Measurements from ENCODE around the gene ZBTB7A. TPM values are rescaled to one million over a fixed set of nuclear protein-coding genes. Genes with fewer than 3 reads are reported as not detected.

ZBTB7A gene
- total RNA-seq, 1 experiment from 2014 or later: 49.5 TPM

GRCh38 chr19:4035582-4035981 is 31.1 kb downstream of the ZBTB7A start:
- ChIA-PET RAD21 (ENCODE audit: low non-redundant PET in 1 of 2, low total read pairs in 2 of 2, uncharacterized antibody in 2 of 2, unreplicated experiment in 2 of 2) (no interaction called here), POLR2A (no interaction called here), CTCF (no interaction called here)
- ATAC-seq (no peak; the same call in 1 of the 2 replicates), DNase-seq (ENCODE audit: low read depth, low spot score) (no peak)
- no peaks in the 10 kb centered on the region for H3K4me1 ChIP-seq (ENCODE audit: control insufficient read depth in 1 of 2, insufficient read depth in 2 of 2, low read length in 2 of 2)
- peaks cover 0 to 6% of the 10 kb centered on the region in 2 experiments; a peak in 1 of 4 replicates for H3K9me3 ChIP-seq (ENCODE audit: control insufficient read depth in 1 of 2, insufficient read depth in 1 of 2, low read depth in 1 of 2, low read length in 2 of 2)
- no peaks in the 10 kb centered on the region for H3K79me2 ChIP-seq (ENCODE audit: insufficient read depth, low read length)
- no peaks in the 10 kb centered on the region for H3K9me2 ChIP-seq (ENCODE audit: insufficient read depth)
- no peak overlapping the region for H2AFZ ChIP-seq (ENCODE audit: low read depth, low read length, poor library complexity, severe bottlenecking)
- intact Hi-C loops (cut with micrococcal nuclease): no loop called here
- no peak overlapping the region for H3K9ac ChIP-seq (ENCODE audit: low read length)
- H4K20me1 ChIP-seq (ENCODE audit: insufficient read depth): no peaks in the 10 kb centered on the region
- no peak overlapping the region for H3K4me3 ChIP-seq (replicated peaks in 1 of 2; ENCODE audit: low read depth in 1 of 2, low read length in 2 of 2)
- H3K27me3 ChIP-seq (ENCODE audit: insufficient read depth, low read length): no peaks in the 10 kb centered on the region
- no TSS peak for BruUV-seq (replicated peaks)
- no peak overlapping the region for H3K27ac ChIP-seq (ENCODE audit: low read depth, low read length)
- TF ChIP-seq TCF7L2 (IDR thresholded peaks at IDR 0.05; ENCODE audit: borderline replicate concordance, extremely low read depth, insufficient read depth, insufficient read length) (no peak), SIN3A (IDR thresholded peaks at IDR 0.05; ENCODE audit: low read depth) (no peak), POLR2AphosphoS5 (IDR thresholded peaks at IDR 0.05; ENCODE audit: low read depth, low read length) (no peak), ATF3 (IDR thresholded peaks at IDR 0.05) (no peak), ZFX (IDR thresholded peaks at IDR 0.05) (no peak), POLR2A (IDR thresholded peaks at IDR 0.05; ENCODE audit: borderline replicate concordance, extremely low read depth, insufficient read depth, insufficient read length) (no peak), SP1 (IDR thresholded peaks at IDR 0.05; ENCODE audit: low read depth) (no peak), EZH2phosphoT487 (IDR thresholded peaks at IDR 0.05; ENCODE audit: borderline replicate concordance) (no peak), EGR1 (IDR thresholded peaks at IDR 0.05; ENCODE audit: low read depth) (no peak), ZBTB33 (IDR thresholded peaks at IDR 0.05; ENCODE audit: extremely low read depth, insufficient replicate concordance, low read length) (no peak), FOSL1 (IDR thresholded peaks at IDR 0.05; ENCODE audit: low read depth) (no peak), YY1 (IDR thresholded peaks at IDR 0.05; ENCODE audit: extremely low read depth, insufficient replicate concordance, low read depth, low read length) (no peak), REST (IDR thresholded peaks at IDR 0.05; ENCODE audit: low read depth) (no peak), CEBPB (IDR thresholded peaks at IDR 0.05; ENCODE audit: low read depth) (no peak), CTCF (IDR thresholded peaks at IDR 0.05 in 2 of 3, conservative IDR thresholded peaks at IDR 0.05 in 1 of 3; ENCODE audit: borderline replicate concordance in 1 of 3, insufficient read depth in 1 of 3, low read depth in 2 of 3, low read length in 2 of 3) (no peak), MAX (IDR thresholded peaks at IDR 0.05) (no peak), ZNF274 (IDR thresholded peaks at IDR 0.05; ENCODE audit: low read depth, low read length) (no peak), EZH2 (IDR thresholded peaks at IDR 0.05) (no peak), RAD21 (IDR thresholded peaks at IDR 0.05; ENCODE audit: low read depth) (no peak)
- H3K36me3 ChIP-seq (ENCODE audit: control insufficient read depth in 1 of 2, insufficient read depth in 2 of 2, low read length in 2 of 2): peaks cover 3 to 23% of the 10 kb centered on the region in 2 experiments
- no peak overlapping the region for H3K4me2 ChIP-seq (ENCODE audit: low read length)
